ENCODE data around the gene OSBPL9. TPM values are rescaled to one million over a fixed set of nuclear protein-coding genes. Genes with fewer than 3 reads are reported as not detected.

Gene OSBPL9
- polyA plus RNA-seq, 1 experiment = 68.3 TPM

DNA sequence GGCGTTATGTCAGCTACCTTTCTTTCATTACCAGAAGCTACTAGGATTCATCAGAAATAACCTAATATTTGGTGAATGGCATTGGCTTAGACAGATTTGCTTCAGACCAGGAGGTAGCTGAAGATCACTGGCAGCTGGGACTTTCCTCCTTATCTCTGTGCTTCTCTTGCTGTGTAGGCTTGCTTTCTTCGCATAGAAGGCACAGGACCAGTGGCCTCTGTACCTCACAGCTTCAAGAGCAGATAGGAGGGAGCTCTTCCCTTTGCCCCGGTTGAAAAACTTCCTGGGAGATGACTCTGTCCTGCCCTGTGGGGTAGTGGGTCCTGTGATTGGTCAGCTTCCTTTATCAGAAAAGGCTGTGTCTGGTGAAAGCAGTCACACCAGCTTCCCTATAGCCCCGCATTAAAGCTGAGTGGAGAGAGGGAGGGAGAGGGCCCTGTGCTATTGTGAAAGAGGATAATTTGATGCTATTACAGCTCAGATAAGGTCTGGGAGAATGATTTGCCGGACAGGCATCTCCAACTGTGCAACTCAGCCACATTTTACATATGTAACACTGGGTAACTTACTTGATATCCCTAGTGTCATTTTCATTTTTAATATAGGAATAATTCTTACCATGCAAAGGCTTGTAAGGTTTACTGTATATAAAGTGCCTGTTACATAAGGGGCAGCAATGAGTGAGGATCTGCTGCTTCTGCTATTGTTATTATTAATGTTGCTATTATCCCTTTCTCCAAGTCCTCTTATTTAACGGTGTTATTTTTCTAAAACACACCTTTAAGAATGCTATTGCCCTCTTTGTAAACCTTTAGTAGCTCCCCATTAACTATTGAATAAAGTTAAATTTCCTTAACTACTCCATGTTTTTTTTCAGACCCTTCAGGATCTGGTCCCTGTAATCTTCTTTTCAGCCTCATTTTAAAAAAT lies 31.6 kb downstream of the OSBPL9 start:
- POLR2A ChIA-PET = interaction anchor here (1.3 kb wide), 1 partner anchor 8 kb away, joined by 4 read pairs; no protein-coding TSS in a partner anchor
- Histone ChIP-seq H3K27me3 (ENCODE audit: control insufficient read depth, insufficient read depth, low read length) (no peaks in the 10 kb centered on the region), H3K4me3 (ENCODE audit: low read depth, low read length) (no peak overlapping the region), H3K36me3 (ENCODE audit: control insufficient read depth, insufficient read depth, low read length) (no peaks in the 10 kb centered on the region)
- CTCF ChIA-PET = interaction anchor here (0.6 to 1.6 kb wide), 4 partner anchors 13 to 120 kb away, joined by 3 to 4 read pairs (median 4); no protein-coding TSS in a partner anchor
- TF ChIP-seq, protein P1, sequence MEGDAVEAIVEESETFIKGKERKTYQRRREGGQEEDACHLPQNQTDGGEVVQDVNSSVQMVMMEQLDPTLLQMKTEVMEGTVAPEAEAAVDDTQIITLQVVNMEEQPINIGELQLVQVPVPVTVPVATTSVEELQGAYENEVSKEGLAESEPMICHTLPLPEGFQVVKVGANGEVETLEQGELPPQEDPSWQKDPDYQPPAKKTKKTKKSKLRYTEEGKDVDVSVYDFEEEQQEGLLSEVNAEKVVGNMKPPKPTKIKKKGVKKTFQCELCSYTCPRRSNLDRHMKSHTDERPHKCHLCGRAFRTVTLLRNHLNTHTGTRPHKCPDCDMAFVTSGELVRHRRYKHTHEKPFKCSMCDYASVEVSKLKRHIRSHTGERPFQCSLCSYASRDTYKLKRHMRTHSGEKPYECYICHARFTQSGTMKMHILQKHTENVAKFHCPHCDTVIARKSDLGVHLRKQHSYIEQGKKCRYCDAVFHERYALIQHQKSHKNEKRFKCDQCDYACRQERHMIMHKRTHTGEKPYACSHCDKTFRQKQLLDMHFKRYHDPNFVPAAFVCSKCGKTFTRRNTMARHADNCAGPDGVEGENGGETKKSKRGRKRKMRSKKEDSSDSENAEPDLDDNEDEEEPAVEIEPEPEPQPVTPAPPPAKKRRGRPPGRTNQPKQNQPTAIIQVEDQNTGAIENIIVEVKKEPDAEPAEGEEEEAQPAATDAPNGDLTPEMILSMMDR (IDR thresholded peaks at IDR 0.05; ENCODE audit: insufficient read depth, low read depth, low read length) = no peak
- no peak for DNase-seq (ENCODE audit: low read depth)

DNA sequence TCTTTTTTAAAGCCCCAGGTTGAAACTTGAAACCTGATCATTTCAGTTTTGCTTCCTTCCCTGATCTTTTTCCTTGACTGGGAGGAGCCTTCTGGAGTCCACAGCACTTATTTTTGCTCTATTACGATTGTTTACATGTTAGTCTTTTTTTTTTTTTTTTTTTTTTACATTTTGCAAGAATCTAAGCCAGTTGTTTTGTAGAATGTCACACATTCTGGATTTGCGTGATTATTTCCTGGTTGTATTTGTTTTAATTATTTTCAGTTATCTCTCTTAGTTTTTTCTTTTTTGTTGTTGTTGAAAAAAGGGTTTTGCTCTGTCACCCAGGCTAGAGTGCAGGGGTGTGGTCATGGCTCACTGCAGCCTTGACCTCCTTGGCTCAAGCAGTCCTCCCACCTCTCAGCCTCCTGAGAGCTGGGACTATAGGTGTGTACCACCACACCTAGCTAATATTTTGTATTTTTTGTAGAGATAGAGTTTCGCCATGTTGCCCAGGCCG lies 32.8 kb downstream of the OSBPL9 start:
- Histone ChIP-seq H3K27me3 (ENCODE audit: control insufficient read depth, insufficient read depth, low read length) (no peaks in the 10 kb centered on the region), H3K36me3 (ENCODE audit: control insufficient read depth, insufficient read depth, low read length) (no peaks in the 10 kb centered on the region), H3K4me3 (ENCODE audit: low read depth, low read length) (no peak overlapping the region)
- CTCF ChIA-PET = interaction anchor here (1.6 kb wide), 1 partner anchor 119 kb away, joined by 3 read pairs; no protein-coding TSS in a partner anchor
- DNase-seq (ENCODE audit: low read depth) = no peak
- POLR2A ChIA-PET = no interaction called here
- TF ChIP-seq, protein P1 (IDR thresholded peaks at IDR 0.05; ENCODE audit: insufficient read depth, low read depth, low read length) = no peak

DNA sequence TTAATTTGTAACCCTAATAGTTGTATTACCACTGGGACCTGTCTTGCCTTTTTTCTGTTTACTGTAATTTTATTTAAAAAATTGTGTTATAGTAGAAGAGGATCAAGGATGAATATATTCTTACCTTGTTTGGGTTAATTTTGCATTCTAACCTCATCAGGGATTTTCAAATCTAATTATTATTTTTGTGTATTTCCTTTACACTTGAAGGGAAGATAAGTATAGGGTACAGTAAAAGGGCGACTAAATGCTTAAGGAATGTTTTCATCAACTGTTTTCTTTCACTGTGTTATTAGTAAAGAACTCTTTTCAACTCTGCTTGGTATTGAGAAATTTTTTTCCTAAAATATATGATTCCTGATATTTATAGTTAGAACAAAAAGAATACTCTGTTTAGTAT lies 33.3 kb downstream of the OSBPL9 start:
- no peak for DNase-seq (ENCODE audit: low read depth)
- TF ChIP-seq, protein P1 (IDR thresholded peaks at IDR 0.05; ENCODE audit: insufficient read depth, low read depth, low read length) = no peak
- H3K27me3 ChIP-seq (ENCODE audit: control insufficient read depth, insufficient read depth, low read length) = no peaks in the 10 kb centered on the region
- H3K4me3 ChIP-seq (ENCODE audit: low read depth, low read length) = no peak overlapping the region
- no peaks in the 10 kb centered on the region for H3K36me3 ChIP-seq (ENCODE audit: control insufficient read depth, insufficient read depth, low read length)
- ChIA-PET CTCF (no interaction called here), POLR2A (no interaction called here)

DNA sequence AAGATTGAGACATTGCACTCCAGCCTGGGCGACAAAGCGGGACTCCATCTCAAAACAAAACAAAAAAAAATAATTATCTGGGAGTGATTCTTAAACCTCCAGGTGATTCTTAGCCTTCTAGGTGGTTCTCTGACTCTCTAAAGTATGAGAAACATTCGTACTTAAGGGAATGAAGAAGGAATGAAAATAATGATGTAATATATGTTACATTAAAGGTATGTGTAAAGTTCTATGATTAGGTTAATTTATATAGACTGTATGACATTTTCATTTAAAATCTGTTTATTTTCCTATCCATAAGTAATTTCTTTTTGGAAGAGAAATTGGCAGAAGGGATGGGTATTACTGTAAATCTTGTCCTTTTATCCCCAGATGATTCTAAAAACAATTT lies 34.7 kb downstream of the OSBPL9 start:
- CTCF ChIA-PET = no interaction called here
- H3K27me3 ChIP-seq (ENCODE audit: control insufficient read depth, insufficient read depth, low read length) = no peaks in the 10 kb centered on the region
- H3K36me3 ChIP-seq (ENCODE audit: control insufficient read depth, insufficient read depth, low read length) = no peaks in the 10 kb centered on the region
- POLR2A ChIA-PET = no interaction called here
- no peak for DNase-seq (ENCODE audit: low read depth)
- H3K4me3 ChIP-seq (ENCODE audit: low read depth, low read length) = no peak overlapping the region
- TF ChIP-seq, protein P1 (IDR thresholded peaks at IDR 0.05; ENCODE audit: insufficient read depth, low read depth, low read length) = no peak

DNA sequence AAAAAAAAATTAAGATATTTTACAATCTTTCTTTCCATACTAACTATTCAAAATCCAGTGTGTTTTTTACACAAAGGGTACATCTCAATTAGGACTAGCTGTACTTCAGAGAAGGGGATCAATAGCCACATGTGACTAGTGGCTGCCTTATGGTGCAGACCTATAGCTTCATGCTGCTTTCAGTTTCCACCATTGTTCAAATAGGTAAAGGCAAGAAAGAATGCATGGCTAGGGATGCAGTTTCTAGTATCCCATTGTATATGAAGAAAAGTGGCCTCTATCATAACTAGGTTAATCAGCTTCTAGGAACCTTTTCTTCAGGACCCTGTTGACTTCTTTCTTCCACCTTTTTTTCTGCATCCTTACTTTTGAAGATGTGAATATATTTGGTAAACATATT lies 35.7 kb downstream of the OSBPL9 start:
- no peaks in the 10 kb centered on the region for H3K27me3 ChIP-seq (ENCODE audit: control insufficient read depth, insufficient read depth, low read length)
- DNase-seq (ENCODE audit: low read depth) = no peak
- no peaks in the 10 kb centered on the region for H3K36me3 ChIP-seq (ENCODE audit: control insufficient read depth, insufficient read depth, low read length)
- POLR2A ChIA-PET = no interaction called here
- TF ChIP-seq, protein P1 (IDR thresholded peaks at IDR 0.05; ENCODE audit: insufficient read depth, low read depth, low read length) = no peak
- H3K4me3 ChIP-seq (ENCODE audit: low read depth, low read length) = no peak overlapping the region
- CTCF ChIA-PET = no interaction called here

Measured in BJ (cell line).